Naive thymus-derived CD8-positive, alpha-beta T cell (primary cell): ENCODE data around the gene RAD18. TPM values are rescaled to one million over a fixed set of nuclear protein-coding genes. Genes with fewer than 3 reads are reported as not detected.

ENCODE experiments used
- ATAC-seq, 2 donors: fragments of 150-1000 bp; cut with Tn5 transposase in 1 of 2; sonication (Bioruptor Pico), chemical (Tn5 transposase) in 1 of 2; 1 replicate in 1 of 2; 2 replicates in 1 of 2; pipeline ENCODE4 v1.10.0; 2021; ENCODE audit warnings: mild to moderate bottlenecking in 2 of 2, moderate library complexity in 2 of 2
- POLR2A ChIA-PET: fragments of 350-600 bp; sonication (Branson Sonifier 250); formaldehyde crosslinking; loops from one replicate; lab custom pipeline; 2021; ENCODE audit warnings: antibody characterized with exemption; lab: Charles Lee
- DNase-seq, 10 donors: peaks; one replicate each; pipeline versions ENCODE4 v3.0.0 to v3.0.0-alpha.2; 2020 to 2022
- H3K27ac Mint-ChIP-seq, 10 donors: one replicate each; pipeline ENCODE4 v1.8.0; 2020 to 2022; ENCODE audit warnings: mild to moderate bottlenecking in 10 of 10, mixed read lengths in 10 of 10, moderate library complexity in 4 of 10, inconsistent platforms in 1 of 10
- H3K27me3 Mint-ChIP-seq, 5 donors: one replicate each; pipeline ENCODE4 v1.8.0; 2021 to 2022; ENCODE audit warnings: mixed read lengths in 5 of 5
- H3K36me3 Mint-ChIP-seq, 3 donors: one replicate each; pipeline ENCODE4 v1.8.0; 2020 to 2022; ENCODE audit warnings: mixed read lengths in 3 of 3, mild to moderate bottlenecking in 2 of 3, inconsistent platforms in 1 of 3
- H3K4me1 Mint-ChIP-seq, 4 donors: one replicate each; pipeline ENCODE4 v1.8.0; 2021 to 2022; ENCODE audit warnings: mixed read lengths in 4 of 4
- H3K4me3 Mint-ChIP-seq, 10 donors: one replicate each; pipeline ENCODE4 v1.8.0; 2020 to 2022; ENCODE audit warnings: mild to moderate bottlenecking in 10 of 10, mixed read lengths in 10 of 10, moderate library complexity in 6 of 10, inconsistent platforms in 1 of 10
- H3K9me3 Mint-ChIP-seq, 9 donors: one replicate each; pipeline ENCODE4 v1.8.0; 2020 to 2022; ENCODE audit warnings: mixed read lengths in 9 of 9, mild to moderate bottlenecking in 3 of 9, inconsistent platforms in 1 of 9, moderate library complexity in 1 of 9
- polyA plus RNA-seq, 3 donors: library from polyadenylated mRNA; unstranded; fragments of 300-500 nt; fragmentation: Illumina TruSeq; gene quantifications; one replicate each; pipeline ENCODE4 v1.2.3, GENCODE V29; 2021
- total RNA-seq, 8 experiments: library from RNA in 2 of 8; stranded (reverse) in 2 of 8; gene quantifications; one replicate each; pipeline ENCODE4 v1.2.3 and lab custom pipeline; 2021 to 2026

The RAD18 gene
- total and polyA plus RNA-seq, 5 experiments from 2014 or later = 7.8 to 18.0 (median 14.6) TPM

DNA sequence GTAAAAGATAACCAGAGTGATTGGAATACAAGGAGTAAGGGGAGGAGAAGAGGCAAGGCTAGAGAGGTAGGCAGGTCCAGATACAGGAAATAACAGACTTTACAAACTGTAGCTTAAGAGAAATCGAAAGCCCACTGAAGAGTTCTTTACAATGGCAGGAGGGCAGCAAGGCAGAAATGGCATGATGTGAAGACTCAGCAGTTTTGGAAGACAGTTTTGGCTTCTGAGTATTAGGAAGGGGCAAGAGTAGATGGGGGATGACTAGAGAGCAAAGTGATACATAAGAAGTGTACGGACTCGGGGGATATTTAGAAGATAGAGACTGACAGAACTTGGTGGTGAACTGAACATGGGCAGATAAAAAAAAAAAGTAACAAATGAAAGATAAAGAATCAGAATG is 54.1 kb downstream of the RAD18 start:
- H3K27me3 Mint-ChIP-seq = no peaks in the 10 kb centered on the region
- no peak overlapping the region for H3K4me3 Mint-ChIP-seq
- POLR2A ChIA-PET = no interaction called here
- no peaks in the 10 kb centered on the region for H3K9me3 Mint-ChIP-seq
- DNase-seq (no peak), ATAC-seq (no peak)
- H3K27ac Mint-ChIP-seq = no peak overlapping the region
- no peaks in the 10 kb centered on the region for H3K4me1 Mint-ChIP-seq
- H3K36me3 Mint-ChIP-seq = peaks cover 9 to 58% (median 44%) of the 10 kb centered on the region in 3 donors

DNA sequence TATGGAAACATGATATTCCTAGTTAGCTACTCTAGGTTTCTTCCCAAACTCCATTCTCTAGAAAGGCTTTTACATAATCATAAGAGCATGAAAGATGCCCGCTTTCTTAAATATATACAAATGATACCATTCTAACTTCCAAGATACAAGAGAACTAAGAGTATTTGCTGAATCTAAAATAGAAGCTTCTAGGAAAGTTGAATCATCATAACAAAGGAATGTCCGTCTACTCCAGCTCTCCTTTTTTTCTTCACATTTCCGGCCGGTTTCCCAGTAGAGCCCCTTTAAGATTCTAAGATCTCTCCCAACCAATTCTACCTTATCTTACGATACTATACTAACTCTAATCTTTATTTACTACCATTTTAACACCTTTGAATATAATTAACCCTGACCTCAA is 60.1 kb downstream of the RAD18 start:
- Mint-ChIP-seq H3K4me1 (no peaks in the 10 kb centered on the region), H3K4me3 (no peak overlapping the region), H3K9me3 (no peaks in the 10 kb centered on the region), H3K27ac (no peak overlapping the region), H3K27me3 (no peaks in the 10 kb centered on the region), H3K36me3 (peaks cover 7 to 63% (median 40%) of the 10 kb centered on the region in 3 donors)
- DNase-seq (no peak), ATAC-seq (no peak)
- POLR2A ChIA-PET = no interaction called here

DNA sequence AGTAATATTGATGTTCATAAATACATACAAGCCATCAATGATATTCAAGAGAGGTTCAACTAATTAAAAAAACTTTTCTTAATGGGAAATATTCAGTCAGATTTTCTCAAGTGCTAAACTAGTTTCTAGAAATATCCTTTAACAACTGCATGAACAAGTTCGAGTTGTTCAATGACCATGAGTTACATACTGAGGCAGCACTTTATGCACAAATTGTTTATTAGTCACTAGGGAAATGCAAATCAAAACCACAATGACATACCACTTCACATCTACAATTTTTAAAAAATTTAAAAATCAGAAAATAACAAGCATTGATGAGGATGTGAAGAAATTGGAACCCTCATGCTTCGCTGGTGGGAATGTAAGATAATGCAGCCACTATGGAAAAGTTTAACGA is 62.4 kb downstream of the RAD18 start:
- ATAC-seq (no peak), DNase-seq (no peak)
- Mint-ChIP-seq H3K4me1 (no peaks in the 10 kb centered on the region), H3K27ac (no peak overlapping the region), H3K27me3 (no peaks in the 10 kb centered on the region), H3K36me3 (peaks cover 7 to 66% (median 35%) of the 10 kb centered on the region in 3 donors), H3K4me3 (no peak overlapping the region), H3K9me3 (no peaks in the 10 kb centered on the region)
- POLR2A ChIA-PET = no interaction called here

DNA sequence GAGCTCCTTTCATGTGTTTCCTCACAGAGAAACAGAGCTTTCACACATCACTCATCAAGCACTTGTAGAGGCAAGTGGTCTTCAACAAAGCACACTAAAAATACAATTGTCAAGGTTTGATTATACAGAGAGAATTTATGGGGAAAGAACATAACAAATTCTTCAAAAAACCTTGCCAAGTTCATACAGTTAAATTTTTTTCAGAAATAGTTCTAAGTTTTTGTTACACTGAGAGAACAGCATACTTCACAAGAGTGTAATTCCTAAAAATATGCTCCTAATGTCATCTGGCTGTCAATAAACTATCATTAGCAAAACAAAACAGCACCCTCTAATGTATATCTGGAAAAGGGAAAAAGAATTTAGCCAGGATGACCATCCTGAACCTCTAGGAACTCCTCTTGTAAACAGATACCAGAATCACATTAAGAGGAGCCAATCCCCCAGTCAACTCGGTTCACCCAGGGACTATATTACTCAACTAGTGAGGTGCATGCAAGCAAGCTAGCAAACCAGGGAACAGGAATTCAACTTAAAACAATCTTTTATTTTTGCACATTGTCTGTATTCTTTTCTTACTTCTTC is 63.3 kb downstream of the RAD18 start:
- H3K4me1 Mint-ChIP-seq = no peaks in the 10 kb centered on the region
- no peak for ATAC-seq
- no peak for DNase-seq
- no peak overlapping the region for H3K4me3 Mint-ChIP-seq
- no peak overlapping the region for H3K27ac Mint-ChIP-seq
- H3K9me3 Mint-ChIP-seq = no peaks in the 10 kb centered on the region
- H3K27me3 Mint-ChIP-seq = no peaks in the 10 kb centered on the region
- POLR2A ChIA-PET = no interaction called here
- H3K36me3 Mint-ChIP-seq = peaks cover 12 to 70% (median 39%) of the 10 kb centered on the region in 3 donors

DNA sequence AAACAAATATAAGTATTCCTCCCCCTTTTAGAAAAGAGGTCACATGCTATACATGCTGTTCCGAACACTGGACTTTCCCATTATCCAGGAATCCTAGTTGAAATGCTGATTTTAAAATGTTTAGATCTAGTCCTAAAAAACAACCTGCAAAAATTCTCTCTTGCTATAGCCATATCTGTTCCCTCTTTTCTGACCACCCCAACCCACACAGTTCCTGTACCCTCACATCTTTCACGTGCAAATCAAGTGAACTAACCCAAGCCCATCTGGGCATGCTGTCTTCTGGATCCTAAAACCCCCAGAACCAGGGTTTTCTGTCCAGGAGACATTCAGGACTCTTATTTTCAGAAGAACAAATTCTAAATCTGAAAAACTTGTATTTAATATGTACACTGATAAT is 67.4 kb downstream of the RAD18 start:
- H3K4me1 Mint-ChIP-seq = no peaks in the 10 kb centered on the region
- ATAC-seq = no peak
- peaks cover 8 to 73% (median 27%) of the 10 kb centered on the region in 3 donors for H3K36me3 Mint-ChIP-seq
- POLR2A ChIA-PET = no interaction called here
- DNase-seq = no peak
- H3K4me3 Mint-ChIP-seq = no peak overlapping the region
- no peaks in the 10 kb centered on the region for H3K9me3 Mint-ChIP-seq
- H3K27me3 Mint-ChIP-seq = no peaks in the 10 kb centered on the region
- peak overlapping the region in 1 of 10 donors; percentile 63 for H3K27ac Mint-ChIP-seq

DNA sequence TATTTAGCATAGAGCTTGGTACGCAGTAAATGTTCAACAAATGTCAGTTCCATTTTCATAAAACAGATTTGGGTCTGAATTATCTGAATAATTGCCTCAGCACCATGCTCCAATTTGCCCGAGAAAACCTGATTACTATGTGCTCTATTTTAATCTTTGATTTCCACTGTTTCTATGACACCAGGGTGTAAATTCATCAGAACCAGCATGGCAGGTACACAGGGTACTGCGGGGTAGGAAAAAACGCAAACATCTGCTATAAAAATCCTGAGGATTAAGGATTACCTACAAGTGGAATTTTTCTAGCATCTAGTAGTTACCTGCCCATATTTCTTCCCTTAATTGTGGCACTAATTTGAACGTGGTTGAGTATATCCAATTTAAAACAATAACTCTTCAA is 70.3 kb downstream of the RAD18 start:
- no peaks in the 10 kb centered on the region for H3K27me3 Mint-ChIP-seq
- H3K27ac Mint-ChIP-seq = no peak overlapping the region
- POLR2A ChIA-PET = no interaction called here
- ATAC-seq = no peak
- peaks cover 18 to 76% (median 32%) of the 10 kb centered on the region in 3 donors for H3K36me3 Mint-ChIP-seq
- no peak overlapping the region for H3K4me3 Mint-ChIP-seq
- no peak for DNase-seq
- no peaks in the 10 kb centered on the region for H3K9me3 Mint-ChIP-seq
- H3K4me1 Mint-ChIP-seq = peaks cover 0 to 1% (median 0%) of the 10 kb centered on the region in 4 donors

DNA sequence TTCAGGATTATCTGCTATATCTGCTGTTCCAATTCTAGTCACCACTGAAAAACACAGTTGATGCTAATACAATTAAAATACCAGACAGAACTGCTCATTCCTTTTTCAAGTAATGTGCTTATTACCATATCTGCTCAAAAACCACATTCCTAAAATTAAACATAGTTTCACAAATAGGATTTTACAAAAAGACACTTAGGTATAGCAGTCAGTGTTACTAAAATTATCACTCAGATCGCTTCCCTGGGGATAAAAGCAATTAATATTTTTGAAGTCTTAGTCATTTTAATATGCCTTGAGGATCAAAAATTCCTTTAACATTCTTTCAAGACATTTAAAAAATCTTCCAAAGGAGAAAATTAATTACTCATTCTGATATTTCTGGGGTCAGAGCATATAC is 71.5 kb downstream of the RAD18 start:
- ATAC-seq = no peak

DNA sequence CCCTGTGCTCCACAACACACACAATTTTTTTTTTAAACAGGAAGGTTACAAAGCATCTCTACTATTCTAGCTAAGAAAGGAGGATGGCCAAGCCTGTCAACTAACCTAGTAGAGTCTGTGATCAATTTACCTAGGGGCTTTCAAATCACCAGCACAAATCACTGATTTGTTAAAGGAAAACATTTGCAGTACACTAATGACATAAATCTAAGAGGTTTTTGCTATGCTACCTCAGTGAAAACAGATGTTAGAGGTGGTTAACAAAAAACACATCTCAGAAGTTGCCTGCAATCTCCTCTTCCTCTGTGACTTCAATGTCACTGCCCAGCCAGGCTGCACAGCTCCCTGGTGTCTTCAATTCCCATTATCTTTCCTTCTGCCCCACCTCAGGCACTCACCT is 72.0 kb downstream of the RAD18 start:
- Mint-ChIP-seq H3K4me1 (peaks cover 0 to 1% (median 0%) of the 10 kb centered on the region in 4 donors), H3K27me3 (no peaks in the 10 kb centered on the region), H3K27ac (no peak overlapping the region), H3K4me3 (no peak overlapping the region), H3K36me3 (peaks cover 23 to 77% (median 43%) of the 10 kb centered on the region in 3 donors), H3K9me3 (no peaks in the 10 kb centered on the region)
- ATAC-seq = no peak
- DNase-seq = no peak
- POLR2A ChIA-PET = no interaction called here

More for the DNA sequence above, 71.5 kb downstream of the RAD18 start:
- POLR2A ChIA-PET = no interaction called here
- H3K36me3 Mint-ChIP-seq = peaks cover 18 to 76% (median 41%) of the 10 kb centered on the region in 3 donors
- H3K27ac Mint-ChIP-seq = no peak overlapping the region
- DNase-seq = no peak
- H3K4me3 Mint-ChIP-seq = no peak overlapping the region
- H3K27me3 Mint-ChIP-seq = no peaks in the 10 kb centered on the region
- peaks cover 0 to 1% (median 0%) of the 10 kb centered on the region in 4 donors for H3K4me1 Mint-ChIP-seq
- no peaks in the 10 kb centered on the region for H3K9me3 Mint-ChIP-seq

DNA sequence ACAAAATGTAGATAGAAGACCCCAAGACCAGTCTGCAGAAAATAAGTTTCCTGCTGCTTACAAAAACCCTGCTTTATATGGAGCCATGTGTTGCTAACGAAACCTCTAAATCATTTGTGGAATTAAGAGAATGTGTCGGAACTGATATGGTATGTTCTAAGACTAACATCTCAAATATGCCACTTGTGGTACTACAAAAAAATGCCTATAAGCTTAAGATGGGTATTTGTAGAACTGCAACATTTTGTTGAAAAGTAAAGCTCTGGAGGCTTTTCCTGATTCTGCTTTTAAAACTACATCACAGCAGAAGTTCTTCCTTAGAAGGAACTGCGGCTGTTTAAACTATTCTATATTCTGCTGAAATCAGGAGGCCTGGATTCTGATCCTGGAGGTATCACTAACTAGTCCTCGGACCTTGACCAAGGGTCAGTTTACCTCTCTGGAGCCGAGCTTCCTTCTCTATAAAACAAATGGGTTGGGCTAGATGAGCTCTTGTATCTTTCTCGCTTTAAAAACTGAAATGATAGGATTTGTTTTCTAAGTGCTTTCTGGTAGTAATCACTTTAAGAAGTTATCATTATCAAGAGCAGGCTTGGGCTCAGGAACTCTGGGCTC is 74.9 kb downstream of the RAD18 start:
- peaks cover 0 to 1% (median 0%) of the 10 kb centered on the region in 4 donors for H3K4me1 Mint-ChIP-seq
- POLR2A ChIA-PET = no interaction called here
- peaks cover 35 to 75% (median 59%) of the 10 kb centered on the region in 3 donors for H3K36me3 Mint-ChIP-seq

DNA sequence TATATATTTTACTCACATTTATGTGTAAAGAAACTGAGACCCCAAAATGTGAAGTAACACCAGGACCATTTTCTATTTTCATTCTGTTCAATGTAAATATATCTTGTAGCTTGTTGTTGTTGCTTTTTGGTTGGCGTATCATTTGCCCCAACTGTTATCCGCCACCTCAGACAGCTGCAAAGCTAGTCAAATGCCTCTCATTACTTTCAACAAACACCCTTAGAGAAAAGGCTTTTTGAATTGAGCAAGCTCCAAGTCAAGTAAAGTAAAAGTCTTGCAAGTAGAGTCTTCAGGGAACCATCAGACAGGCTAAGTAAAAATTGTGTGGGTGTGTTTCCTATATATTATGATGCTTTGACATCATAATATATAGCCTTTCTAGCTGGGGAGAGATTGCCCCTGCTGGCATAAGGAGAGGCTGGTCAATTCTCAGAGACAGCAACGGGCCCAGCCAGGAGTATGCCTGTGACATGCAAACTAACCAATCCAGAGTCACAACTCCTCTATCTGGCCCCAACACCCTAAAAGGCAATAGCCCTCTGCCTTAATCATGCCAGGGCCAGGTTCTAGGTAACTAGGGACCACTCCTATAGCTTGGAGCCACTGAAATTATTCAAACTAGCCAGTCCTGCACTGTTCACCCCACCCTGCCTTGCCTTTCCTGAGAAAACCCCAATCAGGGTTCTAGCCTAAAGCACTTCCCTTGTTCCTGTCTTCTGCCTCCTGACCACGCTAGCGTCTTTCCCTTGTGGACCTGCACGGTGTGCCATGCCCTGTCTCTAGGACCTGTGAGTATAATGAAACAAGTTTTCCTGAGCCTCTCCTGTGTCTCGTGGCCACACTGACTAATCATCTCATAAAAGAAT is 75.6 kb downstream of the RAD18 start:
- POLR2A ChIA-PET = no interaction called here
- Mint-ChIP-seq H3K4me3 (no peak overlapping the region), H3K27me3 (no peaks in the 10 kb centered on the region), H3K27ac (no peak overlapping the region), H3K4me1 (peaks cover 0 to 1% (median 0%) of the 10 kb centered on the region in 4 donors), H3K9me3 (peaks cover 0 to 15% (median 3%) of the 10 kb centered on the region in 9 donors), H3K36me3 (peaks cover 35 to 69% (median 63%) of the 10 kb centered on the region in 3 donors)
- DNase-seq (no peak), ATAC-seq (no peak)

More for the DNA sequence above, 74.9 kb downstream of the RAD18 start:
- Mint-ChIP-seq H3K9me3 (peaks cover 0 to 15% (median 3%) of the 10 kb centered on the region in 9 donors), H3K27me3 (no peaks in the 10 kb centered on the region), H3K27ac (no peak overlapping the region), H3K4me3 (no peak overlapping the region)
- ATAC-seq (no peak), DNase-seq (no peak)

DNA sequence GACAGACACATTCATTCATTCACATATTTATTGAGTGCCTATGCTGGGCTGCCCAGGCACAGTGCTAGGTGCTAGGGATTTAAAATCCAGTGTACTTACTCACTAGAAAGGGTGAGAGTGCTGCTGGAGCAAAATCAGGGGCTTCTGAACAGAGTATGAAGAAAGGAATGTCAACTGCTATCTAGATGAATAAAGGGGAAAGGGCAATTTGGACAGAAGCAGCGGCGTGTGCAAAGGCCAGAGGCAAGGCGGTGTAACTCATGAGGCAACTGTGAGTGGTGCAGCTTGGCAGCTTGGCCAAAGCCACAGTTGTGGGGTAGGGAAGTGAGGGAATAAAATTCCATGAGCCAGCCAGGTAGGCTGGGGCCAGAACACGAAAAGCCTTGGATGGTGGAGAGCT is 76.7 kb downstream of the RAD18 start:
- no peaks in the 10 kb centered on the region for H3K27me3 Mint-ChIP-seq
- DNase-seq = no peak
- no peak overlapping the region for H3K4me3 Mint-ChIP-seq
- H3K4me1 Mint-ChIP-seq = peaks cover 0 to 1% (median 0%) of the 10 kb centered on the region in 4 donors
- peaks cover 35 to 72% (median 69%) of the 10 kb centered on the region in 3 donors for H3K36me3 Mint-ChIP-seq
- no peak for ATAC-seq
- peaks cover 0 to 15% (median 3%) of the 10 kb centered on the region in 9 donors for H3K9me3 Mint-ChIP-seq
- POLR2A ChIA-PET = no interaction called here
- no peak overlapping the region for H3K27ac Mint-ChIP-seq

DNA sequence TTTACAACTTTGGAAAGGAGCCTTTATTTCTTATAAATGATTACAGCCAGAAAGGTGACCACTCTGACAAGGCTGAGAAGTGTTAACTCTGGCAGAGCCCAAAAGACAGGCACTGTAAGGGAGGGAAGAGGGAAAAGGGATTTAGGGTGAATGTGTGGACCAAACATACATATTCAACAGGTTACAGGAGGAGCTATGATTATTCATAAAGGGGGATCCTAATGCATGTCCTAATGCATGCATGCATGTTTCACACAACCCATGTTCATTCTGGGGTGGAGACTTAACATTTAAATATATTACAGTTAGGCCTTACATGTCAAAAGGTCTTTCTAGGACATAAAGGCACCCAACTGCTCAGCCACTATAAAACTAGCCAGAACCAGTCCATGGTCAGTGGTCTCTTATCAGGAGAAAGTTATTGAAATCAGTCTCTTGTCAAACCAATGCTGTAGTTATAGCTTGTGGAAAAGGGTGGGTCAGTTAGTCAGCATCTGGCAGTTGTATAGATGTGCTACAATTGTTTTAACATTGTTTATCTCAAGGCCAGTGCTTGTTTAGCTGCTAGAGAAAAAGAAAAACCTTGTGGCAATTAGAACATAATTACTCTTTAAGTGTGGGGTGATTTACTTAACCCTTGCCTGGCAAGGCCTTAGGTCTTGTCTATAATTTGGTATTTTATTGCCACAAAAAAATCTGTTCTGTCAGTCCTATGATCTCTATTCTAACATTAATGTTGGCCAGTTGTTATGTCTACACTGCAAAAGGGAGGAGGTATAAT is 77.5 kb downstream of the RAD18 start:
- Mint-ChIP-seq H3K4me1 (peaks cover 0 to 1% (median 0%) of the 10 kb centered on the region in 4 donors), H3K4me3 (no peak overlapping the region), H3K36me3 (peaks cover 35 to 78% (median 72%) of the 10 kb centered on the region in 3 donors), H3K27ac (no peak overlapping the region), H3K27me3 (no peaks in the 10 kb centered on the region), H3K9me3 (peaks cover 0 to 15% (median 3%) of the 10 kb centered on the region in 9 donors)
- no peak for ATAC-seq
- POLR2A ChIA-PET = no interaction called here
- no peak for DNase-seq
